ENCODE results near the gene NSFL1C.

DNA sequence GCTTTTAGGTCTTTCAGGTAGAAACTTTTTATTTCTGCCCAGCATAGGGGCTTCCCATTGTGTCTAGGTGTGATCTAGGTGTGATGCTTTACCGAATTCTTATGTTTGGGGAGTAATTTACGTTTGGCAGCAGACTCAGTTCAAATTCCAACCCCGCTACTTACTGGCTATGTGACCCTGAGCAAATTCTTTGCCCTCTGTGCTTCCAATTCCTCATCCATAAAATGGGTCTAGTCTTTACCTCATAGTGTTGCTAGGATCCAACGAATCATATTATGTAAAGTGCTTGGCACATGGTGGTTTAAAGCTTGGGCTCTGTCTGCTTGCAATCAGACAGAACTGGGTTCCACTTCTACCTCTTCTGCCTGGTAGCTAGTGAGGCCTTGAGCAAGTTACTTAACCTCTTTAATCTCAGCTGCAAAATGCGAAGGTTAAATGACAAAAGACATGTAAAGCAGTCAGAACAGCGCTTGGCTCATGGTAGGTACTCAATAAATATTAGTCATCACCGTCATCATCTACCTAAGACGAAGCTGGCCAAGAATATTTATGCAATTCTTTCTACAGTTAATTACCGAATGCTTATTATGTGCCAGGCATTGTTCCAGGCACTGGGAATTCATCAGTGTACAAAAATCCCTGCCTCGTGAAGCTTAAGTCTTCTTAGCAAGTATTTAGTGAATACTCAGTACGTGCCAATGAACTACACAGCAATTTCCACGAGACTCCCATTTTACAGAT is 1.0 kb downstream of the NSFL1C start:
- TF ChIP-seq PHF8 (IDR thresholded peaks at IDR 0.05; ENCODE audit: borderline replicate concordance, low read depth) (no peak), FOXS1 (CRISPR knock-in tag; IDR thresholded peaks at IDR 0.05) (no peak), POLR2A (IDR thresholded peaks at IDR 0.05; ENCODE audit: low read length) (no peak), RFX5 (IDR thresholded peaks at IDR 0.05) (no peak), RNF2 (IDR thresholded peaks at IDR 0.05; ENCODE audit: borderline replicate concordance, low read depth) (no peak), JUNB (IDR thresholded peaks at IDR 0.05) (no peak), CEBPB (IDR thresholded peaks at IDR 0.05) (no peak)
- TF ChIP-seq, protein P1, sequence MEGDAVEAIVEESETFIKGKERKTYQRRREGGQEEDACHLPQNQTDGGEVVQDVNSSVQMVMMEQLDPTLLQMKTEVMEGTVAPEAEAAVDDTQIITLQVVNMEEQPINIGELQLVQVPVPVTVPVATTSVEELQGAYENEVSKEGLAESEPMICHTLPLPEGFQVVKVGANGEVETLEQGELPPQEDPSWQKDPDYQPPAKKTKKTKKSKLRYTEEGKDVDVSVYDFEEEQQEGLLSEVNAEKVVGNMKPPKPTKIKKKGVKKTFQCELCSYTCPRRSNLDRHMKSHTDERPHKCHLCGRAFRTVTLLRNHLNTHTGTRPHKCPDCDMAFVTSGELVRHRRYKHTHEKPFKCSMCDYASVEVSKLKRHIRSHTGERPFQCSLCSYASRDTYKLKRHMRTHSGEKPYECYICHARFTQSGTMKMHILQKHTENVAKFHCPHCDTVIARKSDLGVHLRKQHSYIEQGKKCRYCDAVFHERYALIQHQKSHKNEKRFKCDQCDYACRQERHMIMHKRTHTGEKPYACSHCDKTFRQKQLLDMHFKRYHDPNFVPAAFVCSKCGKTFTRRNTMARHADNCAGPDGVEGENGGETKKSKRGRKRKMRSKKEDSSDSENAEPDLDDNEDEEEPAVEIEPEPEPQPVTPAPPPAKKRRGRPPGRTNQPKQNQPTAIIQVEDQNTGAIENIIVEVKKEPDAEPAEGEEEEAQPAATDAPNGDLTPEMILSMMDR (IDR thresholded peaks at IDR 0.05): no peak

Data from A549 (cell line).